ENCODE results near the gene PPP5C.
A peak's percentile ranks its signal among the peaks of the same experiment; 100 is the strongest.
"Not testable (repeated sequence)": the region's sequence is repeated elsewhere in the genome, so short reads cannot be mapped to it uniquely, and the experiment has no call there.

The PPP5C gene

DNA sequence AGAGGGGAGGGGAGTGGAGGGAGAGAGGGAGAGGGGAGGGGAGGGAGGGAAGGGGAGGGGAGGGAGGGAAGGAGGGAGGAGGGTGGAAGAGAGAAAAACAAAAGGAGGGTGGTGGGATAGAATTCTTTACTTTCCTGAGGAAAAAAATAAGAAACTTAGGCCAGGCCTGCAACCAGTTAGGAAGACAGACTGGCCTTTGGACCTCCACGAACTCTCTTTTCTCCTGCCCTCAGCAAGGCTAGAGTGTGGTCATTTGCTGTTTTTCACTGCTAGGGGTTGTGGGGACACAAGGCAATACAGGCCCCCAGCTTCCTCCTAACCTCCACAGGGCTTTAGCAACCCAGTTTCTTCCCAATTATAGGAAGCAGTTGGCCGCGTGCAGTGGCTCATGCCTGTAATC, 62.3 kb downstream of the PPP5C start:
- DNase-seq (ENCODE audit: low read depth) = no peak

- no peak for DNase-seq (ENCODE audit: low read depth)
These were observed 63.6 kb downstream of the PPP5C start for GRCh38 chr19:46410205-46411087.

GRCh38 chr19:46411088-46411924, 64.4 kb downstream of the PPP5C start:
- DNase-seq (ENCODE audit: low read depth) = no peak

GRCh38 chr19:46411925-46412649, 65.2 kb downstream of the PPP5C start:
- no peak for DNase-seq (ENCODE audit: low read depth)

- DNase-seq (ENCODE audit: low read depth) = no peak
These were observed 65.9 kb downstream of the PPP5C start for GRCh38 chr19:46412650-46413261.

GRCh38 chr19:46413262-46414031, 66.6 kb downstream of the PPP5C start, which contains the start of gene CCDC8:
TSS of gene CCDC8 (minus strand) at chr19:46413564. CDS start at chr19:46412810, 754 bp downstream.
- no peak for DNase-seq (ENCODE audit: low read depth)

- DNase-seq (ENCODE audit: low read depth) = not testable (repeated sequence)
These were observed 68.0 kb downstream of the PPP5C start for GRCh38 chr19:46414899-46415298.

GRCh38 chr19:46415804-46416709, 69.2 kb downstream of the PPP5C start:
- not testable (repeated sequence) for DNase-seq (ENCODE audit: low read depth)

- DNase-seq (ENCODE audit: low read depth) = no peak
These were observed 73.2 kb downstream of the PPP5C start for GRCh38 chr19:46420056-46420455.

DNA sequence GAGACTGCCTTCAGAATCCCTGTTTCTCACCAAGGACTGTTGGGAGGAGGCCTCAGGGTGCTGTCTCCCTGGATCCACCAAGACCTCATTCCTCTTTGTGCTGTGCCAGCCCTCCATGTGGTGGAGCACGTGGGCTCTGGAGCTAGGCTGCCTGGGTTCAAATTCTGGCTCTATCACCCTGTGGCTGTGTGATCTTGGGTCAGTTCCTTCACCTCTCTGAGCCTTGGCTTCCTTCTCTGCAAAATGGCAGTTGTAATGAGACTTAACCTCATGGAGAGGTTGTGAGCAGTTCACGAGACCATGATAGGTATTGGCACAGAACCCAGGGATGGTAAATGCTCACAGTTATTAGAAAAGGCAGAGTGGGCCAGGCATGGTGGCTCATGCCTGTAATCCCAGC, 75.5 kb downstream of the PPP5C start:
- DNase-seq (ENCODE audit: low read depth) = no peak

- no peak for DNase-seq (ENCODE audit: low read depth)
These were observed 76.3 kb downstream of the PPP5C start for GRCh38 chr19:46423188-46423587.

DNA sequence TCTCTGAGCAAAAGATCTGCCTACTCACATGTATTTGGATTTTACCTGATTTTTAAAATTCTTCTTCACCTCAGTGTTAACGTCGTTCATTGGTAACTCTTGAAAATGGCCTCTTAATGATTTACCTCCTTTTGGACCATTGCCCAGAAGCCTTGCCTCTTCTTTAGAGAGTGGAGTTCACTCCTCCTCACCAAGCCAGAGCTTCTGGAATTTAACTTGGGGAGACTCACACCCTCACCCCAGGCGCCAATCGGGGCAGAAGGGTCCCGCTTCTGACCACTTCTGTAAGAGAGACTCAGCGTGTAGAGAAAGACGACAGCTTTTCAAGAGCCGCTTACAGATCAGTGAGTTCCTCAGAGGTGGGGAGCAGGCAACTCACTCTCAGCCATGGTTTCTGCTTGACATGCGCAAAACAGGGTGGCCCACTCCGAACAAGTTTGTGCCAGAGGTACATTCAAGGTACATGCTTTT, 79.2 kb downstream of the PPP5C start:
- DNase-seq (ENCODE audit: low read depth) = no peak

DNA sequence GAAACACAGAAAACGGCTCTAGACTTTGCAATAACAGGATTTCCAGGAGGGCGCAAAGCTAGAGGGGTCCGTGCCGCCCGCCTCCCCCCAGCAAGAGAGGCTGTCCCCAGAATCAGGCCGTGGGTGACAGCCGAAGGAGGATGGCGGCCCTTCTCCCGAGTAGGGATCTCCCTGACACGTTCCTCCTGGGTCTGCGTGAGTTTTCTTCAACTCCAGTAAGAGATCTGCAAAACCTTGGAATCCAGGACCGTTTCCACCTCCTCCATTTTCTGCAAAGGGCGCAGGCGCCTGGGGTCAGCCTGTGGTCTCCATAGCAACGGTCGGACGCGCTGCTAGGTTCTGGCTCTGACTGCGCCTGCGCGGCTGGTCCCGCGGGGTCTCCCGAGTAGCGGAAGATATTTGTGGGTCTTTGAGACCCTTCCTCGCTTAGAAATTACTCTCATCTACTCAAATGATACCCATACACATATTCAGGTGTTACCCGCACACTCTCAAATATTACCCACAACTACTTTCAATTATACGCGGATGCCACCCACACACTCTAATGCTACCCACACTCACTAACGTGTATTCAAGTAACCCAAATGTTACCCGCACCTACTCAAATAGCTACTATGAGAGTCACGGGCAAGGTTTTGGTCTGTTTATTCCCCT, 79.7 kb downstream of the PPP5C start:
- no peak for DNase-seq (ENCODE audit: low read depth)

GRCh38 chr19:46427518-46428045, 80.7 kb downstream of the PPP5C start:
- no peak for DNase-seq (ENCODE audit: low read depth)

DNA sequence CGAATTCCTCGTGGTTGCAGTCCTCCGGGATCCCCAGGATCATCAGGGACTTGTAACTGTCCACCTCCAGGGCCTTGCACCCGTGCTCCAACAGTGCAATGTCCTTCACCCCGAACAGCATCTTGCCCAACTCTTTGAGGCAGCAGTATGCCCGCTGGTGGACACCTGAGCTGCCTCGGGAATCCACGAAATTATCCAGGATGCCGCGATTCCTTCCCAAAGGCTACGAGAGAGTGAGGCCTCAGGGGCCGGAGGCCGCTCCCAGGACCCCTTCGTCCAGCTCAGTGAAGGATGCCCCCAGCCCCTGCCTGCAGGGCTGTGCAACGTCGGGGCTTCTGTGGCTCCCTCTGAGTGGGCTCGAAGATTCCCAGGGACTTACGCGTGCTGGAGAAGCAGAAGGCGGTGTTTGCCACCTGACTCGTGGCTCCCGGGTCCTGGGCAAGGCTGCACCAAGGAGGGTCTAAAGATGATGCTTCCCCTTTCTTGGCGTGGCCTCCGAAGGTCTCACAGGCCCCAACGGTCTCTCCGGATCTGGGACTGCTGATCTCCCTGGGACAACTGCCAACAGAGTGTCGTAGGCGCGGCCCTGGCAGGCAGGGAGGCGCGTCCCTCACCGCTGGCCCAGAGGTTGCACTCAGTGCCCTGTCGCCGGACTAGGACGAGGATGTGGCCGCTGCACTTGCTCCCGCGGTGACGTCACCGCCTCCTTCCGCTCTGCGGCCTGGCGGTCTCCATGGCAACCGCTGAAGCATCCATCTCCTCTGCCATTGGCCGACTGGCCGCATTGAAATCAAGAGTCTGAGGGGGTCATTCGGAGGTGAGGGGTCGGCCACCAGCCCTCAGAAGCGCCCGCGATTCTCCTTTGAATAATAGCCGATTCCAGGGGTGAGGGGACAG, 81.6 kb downstream of the PPP5C start, which contains the start of gene PNMA8C:
Gene PNMA8C (minus strand): TSS at position 698 of the 897 bp plus-strand sequence. CDS start 577 bp downstream, at position 121.
- DNase-seq (ENCODE audit: low read depth) = peak; percentile 16

- DNase-seq (ENCODE audit: low read depth) = no peak
These were observed 83.1 kb downstream of the PPP5C start for GRCh38 chr19:46429999-46430398.

- no peak for DNase-seq (ENCODE audit: low read depth)
These were observed 84.9 kb downstream of the PPP5C start for GRCh38 chr19:46431824-46432223.

DNA sequence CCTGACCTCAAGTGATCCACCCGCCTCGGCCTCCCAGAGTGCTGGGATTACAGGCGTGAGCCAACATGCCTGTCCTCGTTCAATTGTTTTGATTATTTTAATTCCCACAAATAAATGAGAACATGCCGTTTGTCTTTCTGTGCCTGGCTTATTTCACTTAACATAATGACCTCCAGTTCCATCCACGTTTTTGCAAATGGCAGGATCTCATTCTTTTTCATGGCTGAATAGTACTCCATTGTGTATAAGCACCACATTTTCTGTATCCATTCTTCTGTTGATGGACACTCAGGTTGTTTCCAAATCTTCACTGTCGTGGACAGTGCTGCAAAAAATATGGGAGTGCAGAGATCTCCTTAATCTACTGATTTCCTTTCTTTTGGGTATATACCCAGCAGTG, 86.6 kb downstream of the PPP5C start:
- DNase-seq (ENCODE audit: low read depth) = not testable (repeated sequence)

Data from activated T-helper 1 cell treated with Interleukin-2 at 50 U/mL for 16 hours (primary cell).